PFSK-1 (cell line): ENCODE results near the gene DRC3.

Source experiments
- POLR2AphosphoS5 ChIP-seq: IDR thresholded peaks from 2 replicates; pipeline ENCODE4 v1.6.1; 2012; ENCODE audit warnings: low read depth, mild to moderate bottlenecking, control low read depth, low read length, moderate library complexity
- TAF1 ChIP-seq: IDR thresholded peaks from 2 replicates; pipeline ENCODE4 v1.6.1; 2012; ENCODE audit warnings: low read length, control low read depth, borderline replicate concordance; ENCODE audit not compliant: insufficient read depth

DNA sequence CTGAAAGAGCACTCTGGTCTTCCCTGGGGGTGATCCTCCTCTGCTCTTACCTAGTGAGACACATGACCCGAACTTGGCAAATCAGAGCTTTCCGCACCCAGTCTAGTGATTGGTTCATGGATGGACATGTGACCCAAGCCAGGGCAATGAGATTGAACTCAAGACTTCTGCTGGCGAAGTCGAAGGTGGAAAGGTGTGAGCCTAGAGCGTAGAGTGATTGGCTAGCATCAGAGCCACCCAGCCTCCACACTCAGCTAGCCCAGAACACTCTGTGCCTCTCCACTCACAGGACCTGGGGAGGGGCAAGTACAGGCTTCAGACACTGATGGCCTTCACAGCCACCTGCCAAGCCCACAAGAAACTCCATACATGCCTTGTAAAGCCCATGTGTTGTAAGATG, 48.7 kb downstream of the DRC3 start:
- TF ChIP-seq TAF1 (no peak), POLR2AphosphoS5 (no peak)
